ENCODE results near the gene RRBP1.

DNA sequence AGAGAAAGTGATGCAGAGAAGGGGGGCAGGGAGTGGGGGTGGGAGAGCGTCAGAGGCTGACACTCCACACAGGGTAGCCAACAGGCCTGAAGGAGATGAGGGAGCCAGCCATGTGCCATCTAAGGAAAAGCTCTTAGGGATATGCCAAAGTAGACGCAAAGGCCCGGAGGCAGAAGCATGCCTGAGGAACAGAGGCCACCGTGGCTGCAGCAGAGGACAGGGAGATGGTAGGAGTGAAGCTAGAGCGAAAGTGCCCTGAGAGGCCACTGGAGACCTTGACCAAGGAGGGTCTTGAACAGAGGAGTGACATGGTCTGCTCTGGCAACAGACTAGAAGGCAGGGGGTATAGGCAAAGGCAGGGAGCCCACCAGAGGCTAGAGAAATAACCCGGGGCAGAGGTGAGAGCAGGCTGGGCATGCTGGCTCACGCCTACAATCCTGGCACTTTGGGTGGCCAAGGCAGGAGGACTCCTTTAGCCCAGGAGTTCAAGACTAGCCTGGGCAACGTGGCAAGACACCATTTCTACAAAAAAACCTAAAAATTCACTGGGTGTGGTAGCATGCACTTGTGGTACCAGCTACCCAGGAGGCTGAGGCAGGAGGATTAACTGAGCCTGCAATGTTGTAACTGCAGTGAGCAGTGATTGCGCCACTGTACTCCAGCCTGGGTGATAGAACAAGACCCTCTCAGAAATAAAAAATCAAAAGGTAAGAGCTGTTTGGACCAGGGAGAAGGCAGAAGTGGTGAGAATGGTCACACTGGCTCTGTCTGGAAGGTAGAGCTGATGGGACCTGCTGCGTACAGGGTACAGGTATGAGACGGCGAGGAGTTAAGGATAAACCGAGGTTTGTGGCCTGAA, 6.3 kb downstream of the RRBP1 start:
- TF ChIP-seq, protein P1, sequence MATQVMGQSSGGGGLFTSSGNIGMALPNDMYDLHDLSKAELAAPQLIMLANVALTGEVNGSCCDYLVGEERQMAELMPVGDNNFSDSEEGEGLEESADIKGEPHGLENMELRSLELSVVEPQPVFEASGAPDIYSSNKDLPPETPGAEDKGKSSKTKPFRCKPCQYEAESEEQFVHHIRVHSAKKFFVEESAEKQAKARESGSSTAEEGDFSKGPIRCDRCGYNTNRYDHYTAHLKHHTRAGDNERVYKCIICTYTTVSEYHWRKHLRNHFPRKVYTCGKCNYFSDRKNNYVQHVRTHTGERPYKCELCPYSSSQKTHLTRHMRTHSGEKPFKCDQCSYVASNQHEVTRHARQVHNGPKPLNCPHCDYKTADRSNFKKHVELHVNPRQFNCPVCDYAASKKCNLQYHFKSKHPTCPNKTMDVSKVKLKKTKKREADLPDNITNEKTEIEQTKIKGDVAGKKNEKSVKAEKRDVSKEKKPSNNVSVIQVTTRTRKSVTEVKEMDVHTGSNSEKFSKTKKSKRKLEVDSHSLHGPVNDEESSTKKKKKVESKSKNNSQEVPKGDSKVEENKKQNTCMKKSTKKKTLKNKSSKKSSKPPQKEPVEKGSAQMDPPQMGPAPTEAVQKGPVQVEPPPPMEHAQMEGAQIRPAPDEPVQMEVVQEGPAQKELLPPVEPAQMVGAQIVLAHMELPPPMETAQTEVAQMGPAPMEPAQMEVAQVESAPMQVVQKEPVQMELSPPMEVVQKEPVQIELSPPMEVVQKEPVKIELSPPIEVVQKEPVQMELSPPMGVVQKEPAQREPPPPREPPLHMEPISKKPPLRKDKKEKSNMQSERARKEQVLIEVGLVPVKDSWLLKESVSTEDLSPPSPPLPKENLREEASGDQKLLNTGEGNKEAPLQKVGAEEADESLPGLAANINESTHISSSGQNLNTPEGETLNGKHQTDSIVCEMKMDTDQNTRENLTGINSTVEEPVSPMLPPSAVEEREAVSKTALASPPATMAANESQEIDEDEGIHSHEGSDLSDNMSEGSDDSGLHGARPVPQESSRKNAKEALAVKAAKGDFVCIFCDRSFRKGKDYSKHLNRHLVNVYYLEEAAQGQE (IDR thresholded peaks at IDR 0.05; ENCODE audit: insufficient read depth in 1 of 2, low read depth in 2 of 2, low read length in 2 of 2), result no peak
- no peak for TF ChIP-seq POLR2AphosphoS5 (IDR thresholded peaks at IDR 0.05; ENCODE audit: low read depth, low read length)
